DMS53 treated with DMSO at 0.1 percent for 48 hours (cell line): ENCODE data around the gene KCNH2.
A peak's percentile ranks its signal among the peaks of the same experiment; 100 is the strongest.
"Not testable (repeated sequence)": the region's sequence is repeated elsewhere in the genome, so short reads cannot be mapped to it uniquely, and the experiment has no call there.

Experiments
- DNase-seq: peaks from one replicate; lab custom pipeline; 2025; ENCODE audit not compliant: unreplicated experiment; lab: John Stamatoyannopoulos, UW

KCNH2 gene

DNA sequence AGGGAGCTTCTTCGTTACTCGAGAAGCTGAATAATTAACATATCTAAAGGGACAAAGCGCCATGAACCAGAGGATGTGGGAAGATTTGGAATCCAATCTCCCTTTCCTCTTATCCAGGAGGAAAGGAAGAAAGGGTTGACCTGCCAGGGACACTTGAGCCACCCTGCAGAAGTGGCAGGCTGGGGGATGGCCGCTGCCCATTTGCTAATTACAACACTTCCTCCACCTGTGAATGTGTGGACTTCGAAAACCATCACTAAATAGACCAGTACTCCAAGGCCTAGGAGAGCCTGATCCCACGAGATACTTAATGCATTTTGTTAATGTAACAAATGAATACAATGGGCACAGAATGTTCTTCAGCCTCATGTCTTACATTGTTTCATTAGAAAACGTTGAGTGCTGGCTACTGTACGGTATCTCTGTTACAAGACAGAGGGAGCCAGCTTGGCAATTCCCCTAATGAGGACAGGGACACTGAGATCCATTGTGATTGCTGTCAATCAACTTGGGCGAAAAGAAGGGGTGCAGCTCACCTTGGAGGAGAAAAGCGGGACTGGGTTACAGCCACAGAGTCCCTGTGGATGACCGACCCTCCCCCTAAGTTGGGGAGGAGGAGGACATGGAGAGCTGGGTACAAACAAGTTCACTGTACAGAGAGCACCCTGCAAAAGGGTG, 66.4 kb downstream of the KCNH2 start:
- no peak for DNase-seq

DNA sequence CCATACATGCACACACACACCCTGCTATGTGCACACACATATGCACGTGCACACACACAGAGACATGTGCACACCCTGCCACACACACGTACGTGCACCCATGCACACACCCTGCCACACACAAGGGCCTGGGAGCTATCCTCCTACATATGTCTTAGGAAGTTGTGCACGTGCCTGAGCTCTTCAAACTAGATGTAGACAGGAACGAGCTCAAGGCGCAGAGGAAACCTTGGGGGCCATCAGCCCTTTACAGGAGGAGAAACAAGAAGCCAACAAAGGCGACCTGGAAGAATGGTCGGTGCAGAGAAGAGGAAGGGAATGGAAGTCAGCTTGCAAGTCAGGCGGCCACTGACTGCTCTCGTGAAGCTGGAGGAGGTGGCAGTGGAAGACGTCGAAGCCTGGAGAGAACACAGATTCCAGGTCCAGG, 67.1 kb downstream of the KCNH2 start:
- no peak for DNase-seq

DNA sequence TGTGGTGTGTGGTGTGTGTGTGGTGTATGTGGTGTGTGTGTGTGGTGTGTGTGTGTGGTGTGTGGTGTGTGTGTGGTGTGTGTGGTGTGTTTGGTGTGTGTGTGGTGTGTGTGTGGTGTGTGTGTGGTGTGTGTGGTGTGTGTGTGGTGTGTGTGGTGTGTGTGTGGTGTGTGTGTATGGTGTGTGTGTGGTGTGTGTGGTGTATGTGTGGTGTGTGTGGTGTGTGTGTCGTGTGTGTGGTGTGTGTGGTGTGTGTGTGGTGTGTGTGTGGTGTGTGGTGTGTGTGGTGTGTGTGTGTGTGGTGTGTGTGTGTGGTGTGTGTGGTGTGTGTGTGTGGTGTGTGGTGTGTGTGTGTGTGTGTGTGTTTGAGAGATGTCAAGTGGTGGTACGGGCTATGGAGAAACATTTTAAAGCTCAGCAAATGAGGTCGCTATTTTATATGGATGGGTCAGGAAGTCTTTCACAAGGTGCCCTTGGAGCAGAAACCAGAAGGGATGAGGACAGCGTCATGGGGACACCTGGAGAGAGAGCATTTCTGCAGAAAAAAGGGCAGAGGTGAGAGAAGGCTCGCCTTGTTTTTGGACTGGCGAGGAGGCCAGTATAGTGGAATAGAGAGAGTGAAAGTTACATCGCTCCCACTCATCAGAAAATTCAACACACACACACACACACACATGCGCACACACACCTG, 67.7 kb downstream of the KCNH2 start:
- DNase-seq, result not testable (repeated sequence)

DNA sequence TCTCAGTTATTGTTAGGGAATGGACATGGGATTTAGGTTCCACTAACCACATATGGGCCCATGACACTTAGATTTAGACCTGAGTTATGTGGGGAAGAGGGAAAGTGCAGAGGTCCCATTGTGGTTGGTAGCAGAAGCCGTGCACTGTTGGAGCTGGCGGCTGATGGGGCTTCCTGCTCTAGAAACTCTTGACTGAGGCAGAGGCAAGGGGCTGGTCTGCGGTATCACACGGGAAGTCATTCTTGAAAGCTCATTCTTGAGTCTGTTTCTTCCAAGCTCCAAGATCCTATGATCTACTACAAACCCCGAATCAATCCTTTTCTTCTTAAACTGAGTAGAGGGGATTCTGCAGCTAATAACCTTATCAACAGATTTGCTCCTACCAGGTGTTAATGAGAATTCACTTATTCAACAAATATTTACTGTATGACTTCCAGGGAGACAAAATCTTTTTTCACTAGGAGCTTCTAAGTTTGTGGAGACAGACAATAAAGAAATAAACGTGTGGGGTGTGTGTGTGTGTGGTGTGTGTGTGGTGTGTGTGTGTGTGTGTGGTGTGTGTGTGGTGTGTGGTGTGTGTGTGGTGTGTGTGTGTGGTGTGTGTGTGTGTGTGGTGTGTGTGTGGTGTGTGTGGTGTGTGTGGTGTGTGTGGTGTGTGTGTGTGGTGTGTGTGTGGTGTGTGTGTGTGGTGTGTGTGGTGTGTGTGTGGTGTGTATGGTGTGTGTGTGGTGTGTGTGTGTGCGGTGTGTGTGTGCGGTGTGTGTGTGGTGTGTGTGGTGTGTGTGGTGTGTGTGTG, 68.7 kb downstream of the KCNH2 start:
- DNase-seq, result no peak

DNA sequence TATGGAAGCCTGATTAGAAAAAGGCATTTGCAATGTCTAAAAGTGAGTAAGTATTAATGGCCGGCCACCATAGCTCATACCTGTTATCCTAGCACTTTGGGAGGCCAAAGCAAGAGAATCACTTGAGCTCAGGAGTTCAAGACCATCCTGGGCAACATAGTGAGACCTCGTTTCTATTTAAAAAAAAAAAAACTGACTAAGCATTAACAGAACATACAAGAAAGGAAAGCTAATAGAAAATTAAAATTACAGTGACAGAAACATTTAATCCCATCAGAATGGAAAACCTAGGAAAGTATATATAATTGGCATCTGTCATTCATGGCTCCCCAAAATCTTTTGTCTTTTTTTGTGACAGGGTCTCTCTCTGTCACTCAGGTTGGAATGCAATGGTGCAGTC, 69.9 kb downstream of the KCNH2 start:
- no peak for DNase-seq

DNA sequence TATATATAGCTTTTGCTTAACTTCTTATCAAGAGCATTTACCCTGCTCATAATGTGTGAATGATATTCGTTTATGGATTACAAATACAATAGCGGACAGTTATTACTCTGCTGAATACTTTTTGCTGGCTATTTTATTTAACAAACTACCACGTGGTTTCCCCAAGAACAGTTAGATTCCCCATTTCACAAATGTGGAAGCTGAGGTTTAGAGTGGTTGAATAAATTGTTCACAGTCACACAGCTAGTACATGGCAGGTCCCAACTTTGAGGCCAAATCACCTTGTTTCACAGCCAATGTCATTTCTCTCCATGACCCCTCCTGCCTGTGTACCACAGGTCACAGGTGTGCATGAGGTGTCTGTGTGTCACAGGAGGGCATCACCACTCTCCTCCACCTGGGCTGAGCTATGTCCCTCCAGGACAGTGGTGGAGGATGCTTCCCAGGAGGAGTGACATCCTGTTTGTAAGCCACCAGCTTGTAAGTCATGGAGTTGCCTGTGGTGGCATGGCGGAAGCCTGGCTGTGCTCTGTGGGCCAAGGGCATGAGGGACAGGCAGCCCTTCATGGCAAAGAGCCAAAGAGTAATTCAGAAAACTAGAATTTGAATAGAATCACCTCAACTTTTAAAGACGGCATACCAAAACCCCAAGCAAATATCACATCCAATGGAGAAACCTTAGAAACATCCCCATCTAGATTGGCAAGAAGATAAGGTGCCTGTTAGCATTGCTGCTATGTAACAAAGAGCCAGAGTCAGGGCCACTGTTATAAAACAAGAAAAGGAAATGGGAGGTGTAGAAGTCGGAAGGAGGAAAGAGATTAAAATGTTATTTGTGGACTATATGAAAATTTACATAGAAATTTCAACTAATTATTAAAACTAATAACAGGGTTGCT, 73.9 kb downstream of the KCNH2 start:
- DNase-seq, result no peak

DNA sequence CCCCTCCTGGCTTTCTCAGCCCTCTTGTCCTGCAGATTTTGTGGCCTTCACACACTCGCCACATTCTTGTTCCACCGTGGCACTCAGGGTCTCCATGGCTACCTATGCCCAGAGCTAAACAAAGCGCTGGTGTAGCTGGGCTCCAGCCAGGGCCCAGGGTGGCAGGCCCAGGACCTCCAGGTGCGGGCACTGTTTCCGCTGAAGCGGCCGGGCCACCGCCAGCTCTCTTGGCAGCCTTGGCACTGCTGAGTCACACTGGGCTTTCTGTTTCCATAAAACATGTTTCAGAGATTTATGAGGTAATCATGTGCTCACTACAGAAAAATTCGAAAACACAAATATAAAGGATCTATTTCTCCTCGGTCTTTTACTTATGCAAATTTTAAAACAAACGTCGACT, 74.5 kb downstream of the KCNH2 start:
- DNase-seq, result no peak

DNA sequence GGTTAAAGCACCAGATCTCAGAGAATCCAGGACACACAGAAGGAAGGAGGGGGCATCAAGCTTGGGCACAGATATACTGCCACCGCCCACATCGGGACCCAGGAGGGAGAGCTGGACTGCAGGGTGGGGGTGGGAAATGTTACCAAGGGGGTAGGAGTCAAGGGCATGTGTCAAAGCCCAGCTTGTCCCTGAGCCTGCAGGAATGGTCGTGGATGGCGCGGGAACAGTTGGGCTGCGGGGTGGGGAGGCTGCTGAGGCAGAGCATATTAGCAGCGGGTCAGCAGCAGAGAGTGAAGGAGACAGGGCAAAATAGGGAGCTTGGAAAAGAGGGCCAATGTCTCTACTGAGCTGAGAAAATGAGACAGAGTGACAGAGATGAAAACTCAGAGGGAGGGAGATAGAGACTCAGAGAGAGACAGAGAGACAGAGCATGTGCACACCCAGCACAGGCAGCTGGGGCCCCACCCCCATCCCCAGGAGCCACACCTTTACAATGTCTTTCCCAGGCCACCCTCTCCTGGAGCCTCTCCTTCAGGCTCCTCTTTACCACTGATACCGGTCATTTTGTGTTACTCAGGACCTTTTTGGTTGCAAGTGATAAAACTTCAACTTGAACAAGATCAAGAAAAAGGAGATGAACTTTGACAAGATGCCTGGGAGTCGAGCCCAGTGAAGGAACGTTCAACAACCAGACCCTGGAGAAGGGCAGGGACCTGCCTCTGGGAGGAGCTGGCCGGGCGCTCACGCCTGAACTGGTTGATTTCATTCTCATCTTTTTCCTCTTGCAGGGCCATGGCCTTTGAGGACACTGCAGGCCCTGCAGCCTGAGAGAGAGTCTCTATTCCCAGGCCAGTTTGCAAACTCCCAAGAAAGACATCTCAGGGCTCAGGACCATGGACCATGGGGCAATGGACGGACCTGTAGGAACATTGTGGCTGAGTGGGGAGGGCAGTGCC, 75.8 kb downstream of the KCNH2 start:
- no peak for DNase-seq

DNA sequence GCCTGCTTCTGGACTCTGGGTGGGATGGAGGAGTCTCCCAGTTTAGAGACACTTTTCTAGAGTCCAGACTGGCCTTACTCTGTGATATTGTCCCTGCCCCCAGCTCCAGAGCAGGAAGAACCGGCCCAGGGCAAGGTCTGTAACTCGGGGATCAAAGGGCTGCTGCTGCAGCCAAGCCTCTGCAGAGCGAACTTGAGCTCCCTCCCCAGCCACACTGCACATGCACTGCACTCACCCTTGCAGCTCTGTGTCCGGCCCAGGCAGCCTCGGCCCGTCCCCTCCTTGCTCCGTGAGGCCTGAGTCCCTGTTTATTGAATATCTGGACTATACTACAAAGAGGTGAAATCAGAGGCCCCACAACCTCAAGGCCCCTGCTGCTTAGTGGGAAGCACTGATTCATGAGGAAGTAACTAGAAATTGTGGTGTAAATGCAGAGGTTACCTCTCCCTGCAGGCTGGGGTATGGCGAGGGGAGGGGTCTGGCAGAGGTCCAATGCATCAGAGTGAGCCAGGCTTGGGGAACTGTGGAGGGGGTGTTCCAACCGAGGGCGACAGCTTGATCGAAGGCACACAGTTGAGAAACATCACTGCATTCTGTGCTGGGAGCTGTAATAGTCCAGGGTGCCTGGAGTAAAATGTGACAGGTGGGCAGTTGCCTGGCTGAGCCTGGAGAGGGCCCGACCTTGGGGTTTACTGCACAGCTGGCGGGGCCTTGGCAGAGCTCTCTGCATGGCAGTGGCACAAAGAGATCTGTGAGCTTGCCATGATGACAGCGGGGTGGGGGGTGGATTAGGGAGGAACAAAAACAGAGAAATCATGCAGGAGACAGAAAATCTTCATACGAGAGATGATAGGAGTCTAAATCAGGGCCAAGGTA, 76.7 kb downstream of the KCNH2 start:
- DNase-seq, result no peak

DNA sequence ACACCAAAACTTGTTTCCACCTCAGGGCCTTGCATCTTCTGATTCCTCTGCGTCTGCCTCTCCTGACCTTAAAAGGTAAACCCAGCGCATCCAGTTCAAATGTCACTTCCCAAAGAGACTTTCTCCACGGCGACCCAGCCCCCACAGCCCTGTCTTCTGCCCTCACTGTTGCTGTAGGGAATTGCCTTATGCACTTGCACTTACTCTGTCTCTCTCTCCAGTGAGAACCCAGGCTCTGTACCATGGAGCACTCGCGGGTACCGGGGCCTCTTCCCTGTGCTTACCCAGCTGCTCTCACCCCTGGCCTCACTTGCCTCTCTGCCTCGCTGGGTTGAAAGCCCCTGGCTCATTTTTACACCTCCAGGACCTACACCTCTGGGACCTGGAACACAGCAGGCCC, 77.4 kb downstream of the KCNH2 start:
- DNase-seq, result no peak

DNA sequence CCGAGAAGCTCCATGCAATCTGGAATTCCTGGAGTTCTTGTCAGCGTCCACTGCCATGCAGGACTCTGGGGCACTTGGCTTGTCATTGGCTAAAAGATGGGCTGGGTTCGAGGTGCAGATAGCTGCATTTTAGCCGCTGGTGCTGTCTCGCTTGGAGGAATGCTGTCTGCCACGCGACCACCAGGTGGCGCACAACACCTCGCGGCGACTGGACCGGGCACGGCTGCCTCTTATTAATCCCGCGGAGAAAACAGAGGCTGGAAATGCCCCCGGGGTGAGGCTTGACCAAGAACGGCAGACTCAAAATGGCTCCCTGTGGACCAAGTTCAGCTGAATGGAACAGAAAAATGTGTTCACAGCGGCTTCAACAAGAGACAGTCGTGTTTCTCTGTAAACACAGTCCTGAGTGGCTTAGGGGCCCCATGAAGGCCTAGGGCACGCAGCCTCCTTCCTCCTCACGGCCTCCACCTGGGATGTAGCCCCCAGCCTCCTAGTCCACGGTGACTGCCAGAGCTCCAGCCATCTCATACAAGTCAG, 79.6 kb downstream of the KCNH2 start:
- DNase-seq, result peak; percentile 77

DNA sequence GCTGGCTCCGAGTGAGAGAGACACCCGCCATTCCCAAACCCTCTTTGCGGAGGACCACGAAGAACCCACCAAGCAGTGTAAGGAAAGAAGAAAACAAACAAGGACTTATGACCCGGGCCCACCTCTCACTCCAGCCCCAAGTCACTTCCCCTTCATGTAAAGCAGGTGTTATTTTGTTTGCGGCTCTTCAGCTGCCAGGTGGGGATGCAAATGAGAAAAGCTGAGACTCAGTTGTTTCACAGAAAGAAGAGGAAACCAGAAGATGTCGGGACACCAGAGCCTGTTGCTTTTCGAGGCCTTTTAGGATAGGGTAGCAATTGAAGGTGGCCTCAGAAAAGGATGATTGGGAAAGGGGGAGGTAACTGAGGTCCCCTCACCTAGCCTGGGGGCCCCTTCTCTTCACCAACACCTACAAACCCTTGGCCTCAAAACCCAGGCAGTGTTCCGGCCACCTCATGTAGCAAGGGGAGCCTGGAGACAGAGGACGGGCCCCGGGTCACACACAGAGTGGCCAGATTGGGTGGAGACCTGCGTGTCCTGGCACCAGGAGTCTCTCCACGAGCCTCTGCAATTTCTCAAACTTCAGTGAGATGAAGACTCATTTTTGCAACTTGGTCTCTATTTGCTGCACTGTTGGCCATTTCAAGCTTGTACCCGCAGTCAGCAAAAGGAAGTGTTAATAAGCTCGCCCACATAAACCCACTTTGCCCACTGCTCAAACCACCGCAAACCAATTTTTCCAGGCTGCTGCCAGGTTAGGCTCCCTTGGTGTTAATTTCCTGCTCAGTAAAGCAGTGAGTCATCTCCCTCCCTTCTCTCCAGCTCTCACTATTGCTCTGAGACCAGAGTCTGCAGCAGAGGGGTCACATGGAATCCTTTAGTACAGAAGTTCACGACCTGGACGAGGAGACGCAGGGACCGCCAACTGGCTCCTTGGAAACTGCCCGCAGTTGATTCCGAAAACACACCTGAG, 80.3 kb downstream of the KCNH2 start:
- no peak for DNase-seq

DNA sequence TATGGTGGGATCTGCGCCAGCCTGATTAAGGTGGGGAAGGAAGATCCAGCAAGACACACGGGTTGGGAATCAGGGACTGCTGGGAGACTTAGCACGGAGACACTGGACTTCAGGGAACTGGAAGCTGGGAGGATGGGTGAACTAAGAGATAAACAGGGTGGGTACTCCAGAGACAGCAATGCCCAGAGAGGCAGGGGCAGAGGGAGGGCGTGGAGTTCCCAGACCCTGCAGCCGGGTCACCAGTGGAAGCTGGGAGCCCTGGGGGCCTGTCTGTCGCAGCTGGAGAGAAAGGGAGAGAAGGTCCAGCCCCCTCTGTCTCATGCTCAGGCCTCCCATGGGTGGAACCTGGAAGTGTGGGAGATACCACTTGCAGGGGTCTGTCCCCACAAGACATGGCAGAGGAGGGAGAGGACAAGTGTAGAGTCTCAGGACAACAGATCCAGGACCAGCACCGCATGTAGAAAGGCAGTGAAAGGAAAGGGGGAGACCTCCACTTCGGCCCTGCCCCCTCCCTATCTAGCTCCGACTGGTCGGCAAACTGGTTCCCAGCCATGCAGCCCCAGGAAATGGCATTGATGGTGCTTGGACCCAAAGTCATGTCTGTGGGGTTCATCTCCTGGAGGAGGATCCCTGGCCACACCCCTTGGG, 81.4 kb downstream of the KCNH2 start:
- DNase-seq, result no peak

DNA sequence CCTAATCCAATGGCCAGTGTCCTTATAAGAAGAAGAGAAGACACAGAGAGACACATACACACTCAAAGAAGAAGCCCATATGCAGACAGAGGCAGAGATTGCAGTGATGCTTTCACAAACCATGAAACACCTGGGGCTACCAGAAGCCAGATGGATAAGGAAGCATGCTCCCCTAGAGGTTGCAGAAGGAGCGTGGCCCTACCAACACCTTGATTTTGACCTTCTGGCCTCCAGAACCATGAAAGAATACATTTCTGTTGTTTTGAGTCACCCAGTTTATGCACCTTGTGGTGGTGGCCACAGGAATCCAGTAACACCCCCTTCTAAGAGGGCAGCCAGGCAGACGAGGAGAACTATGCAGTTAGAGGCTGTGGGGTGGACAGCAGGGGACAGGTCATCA, 82.3 kb downstream of the KCNH2 start:
- no peak for DNase-seq
